ENCODE measurements around the gene ALDH3A2.

- no peak for TF ChIP-seq POLR2A (IDR thresholded peaks at IDR 0.05)
- no peak for TF ChIP-seq CTCF (IDR thresholded peaks at IDR 0.05)
Observed at GRCh38 chr17:19641687-19642372, 6.7 kb upstream of the ALDH3A2 start.

Data from testis (tissue), 2 donors.